AG09319 (cell line): ENCODE data around the gene PSTK.

Source experiments
- DNase-seq: peaks from one replicate; pipeline ENCODE4 v3.0.0-alpha.2; 2010; ENCODE audit warnings: low read depth; ENCODE audit errors: extremely low read depth
- TF ChIP-seq, protein P1 (sequence below): IDR thresholded peaks from 2 replicates; pipeline ENCODE4 v1.5.1; 2011; ENCODE audit warnings: low read depth, mild to moderate bottlenecking, inconsistent platforms, low read length, moderate library complexity

Gene PSTK, protein sequence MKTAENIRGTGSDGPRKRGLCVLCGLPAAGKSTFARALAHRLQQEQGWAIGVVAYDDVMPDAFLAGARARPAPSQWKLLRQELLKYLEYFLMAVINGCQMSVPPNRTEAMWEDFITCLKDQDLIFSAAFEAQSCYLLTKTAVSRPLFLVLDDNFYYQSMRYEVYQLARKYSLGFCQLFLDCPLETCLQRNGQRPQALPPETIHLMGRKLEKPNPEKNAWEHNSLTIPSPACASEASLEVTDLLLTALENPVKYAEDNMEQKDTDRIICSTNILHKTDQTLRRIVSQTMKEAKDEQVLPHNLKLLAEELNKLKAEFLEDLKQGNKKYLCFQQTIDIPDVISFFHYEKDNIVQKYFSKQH

DNA sequence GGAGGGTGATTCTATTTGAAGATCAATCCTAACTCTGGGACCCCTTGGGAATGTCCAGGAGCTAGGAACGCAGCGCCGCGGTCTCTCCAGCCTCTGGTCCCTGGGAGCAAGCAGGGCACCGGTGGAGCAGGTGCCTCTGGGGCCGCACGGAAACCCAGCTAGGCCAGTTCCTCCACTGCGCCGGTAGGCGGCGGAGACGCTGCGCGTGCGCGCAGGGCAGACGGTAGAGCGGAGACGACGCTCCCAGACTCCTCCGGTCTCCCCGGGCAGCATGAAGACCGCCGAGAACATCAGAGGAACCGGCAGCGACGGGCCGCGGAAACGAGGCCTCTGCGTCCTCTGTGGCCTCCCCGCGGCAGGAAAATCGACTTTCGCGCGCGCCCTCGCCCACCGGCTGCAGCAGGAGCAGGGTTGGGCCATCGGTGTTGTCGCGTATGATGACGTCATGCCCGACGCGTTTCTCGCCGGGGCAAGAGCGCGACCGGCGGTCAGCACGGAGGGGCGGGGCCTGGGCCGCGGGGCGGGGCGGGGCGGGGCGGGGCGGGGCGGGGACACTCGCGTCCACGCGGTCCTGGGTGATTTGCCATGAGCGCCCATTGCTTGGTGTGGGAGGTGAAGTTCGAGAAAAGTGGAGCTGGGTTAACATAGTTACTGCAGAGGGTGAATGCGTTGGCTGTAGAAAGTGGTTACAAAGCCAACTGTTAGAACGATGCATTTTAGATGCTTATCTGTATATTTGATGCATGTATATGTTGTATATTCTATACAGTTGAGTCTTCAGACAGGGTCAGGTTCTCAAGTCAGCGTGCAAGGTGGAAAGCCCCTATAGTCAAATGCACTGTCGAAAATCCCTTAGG lies at the start of gene PSTK:
TSS of gene PSTK (plus strand) at position 193 of the 857 bp plus-strand sequence. CDS start at position 272, 79 bp downstream.
- peak; percentile 75 for DNase-seq
- TF ChIP-seq, protein P1, sequence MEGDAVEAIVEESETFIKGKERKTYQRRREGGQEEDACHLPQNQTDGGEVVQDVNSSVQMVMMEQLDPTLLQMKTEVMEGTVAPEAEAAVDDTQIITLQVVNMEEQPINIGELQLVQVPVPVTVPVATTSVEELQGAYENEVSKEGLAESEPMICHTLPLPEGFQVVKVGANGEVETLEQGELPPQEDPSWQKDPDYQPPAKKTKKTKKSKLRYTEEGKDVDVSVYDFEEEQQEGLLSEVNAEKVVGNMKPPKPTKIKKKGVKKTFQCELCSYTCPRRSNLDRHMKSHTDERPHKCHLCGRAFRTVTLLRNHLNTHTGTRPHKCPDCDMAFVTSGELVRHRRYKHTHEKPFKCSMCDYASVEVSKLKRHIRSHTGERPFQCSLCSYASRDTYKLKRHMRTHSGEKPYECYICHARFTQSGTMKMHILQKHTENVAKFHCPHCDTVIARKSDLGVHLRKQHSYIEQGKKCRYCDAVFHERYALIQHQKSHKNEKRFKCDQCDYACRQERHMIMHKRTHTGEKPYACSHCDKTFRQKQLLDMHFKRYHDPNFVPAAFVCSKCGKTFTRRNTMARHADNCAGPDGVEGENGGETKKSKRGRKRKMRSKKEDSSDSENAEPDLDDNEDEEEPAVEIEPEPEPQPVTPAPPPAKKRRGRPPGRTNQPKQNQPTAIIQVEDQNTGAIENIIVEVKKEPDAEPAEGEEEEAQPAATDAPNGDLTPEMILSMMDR, result peak; percentile 93

DNA sequence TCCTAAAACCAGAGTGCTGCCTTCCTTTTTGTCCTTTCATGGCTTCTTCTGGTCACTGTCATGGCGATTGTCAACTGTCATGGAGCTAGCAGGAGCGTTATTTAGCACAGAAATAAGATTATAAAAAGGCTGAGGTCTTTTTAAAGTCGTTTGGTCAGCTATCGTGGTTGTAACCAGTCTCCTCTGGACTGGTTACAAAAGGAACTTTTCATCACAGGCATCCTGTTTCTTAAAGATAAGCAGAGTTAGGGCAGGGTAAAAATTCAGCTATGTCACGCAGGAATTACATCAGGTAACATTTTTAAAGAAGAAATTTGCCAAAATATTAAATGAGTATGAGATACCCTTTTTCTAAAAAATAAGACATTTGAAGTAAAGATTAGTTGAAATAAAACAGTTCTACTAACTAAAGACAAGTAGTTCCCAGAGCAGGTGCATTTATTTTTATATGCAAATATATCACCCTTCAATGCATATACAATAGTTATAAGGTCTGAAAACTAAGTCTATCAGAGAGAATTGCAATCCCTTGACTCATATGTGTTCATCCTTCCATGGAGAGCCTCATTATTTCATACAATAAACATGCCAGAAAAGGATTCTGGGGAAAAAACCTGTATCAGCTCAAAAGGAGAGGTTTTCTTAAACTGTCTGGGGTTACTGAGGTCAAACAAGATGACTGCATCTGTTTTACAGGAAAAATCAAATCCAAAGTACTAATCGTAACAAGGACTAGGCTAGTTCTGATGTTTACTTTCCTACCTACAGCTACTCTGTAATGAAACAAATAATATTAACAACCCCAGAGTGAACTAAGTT lies 48.9 kb upstream of the PSTK start:
- DNase-seq, result no peak
- TF ChIP-seq, protein P1, result no peak

DNA sequence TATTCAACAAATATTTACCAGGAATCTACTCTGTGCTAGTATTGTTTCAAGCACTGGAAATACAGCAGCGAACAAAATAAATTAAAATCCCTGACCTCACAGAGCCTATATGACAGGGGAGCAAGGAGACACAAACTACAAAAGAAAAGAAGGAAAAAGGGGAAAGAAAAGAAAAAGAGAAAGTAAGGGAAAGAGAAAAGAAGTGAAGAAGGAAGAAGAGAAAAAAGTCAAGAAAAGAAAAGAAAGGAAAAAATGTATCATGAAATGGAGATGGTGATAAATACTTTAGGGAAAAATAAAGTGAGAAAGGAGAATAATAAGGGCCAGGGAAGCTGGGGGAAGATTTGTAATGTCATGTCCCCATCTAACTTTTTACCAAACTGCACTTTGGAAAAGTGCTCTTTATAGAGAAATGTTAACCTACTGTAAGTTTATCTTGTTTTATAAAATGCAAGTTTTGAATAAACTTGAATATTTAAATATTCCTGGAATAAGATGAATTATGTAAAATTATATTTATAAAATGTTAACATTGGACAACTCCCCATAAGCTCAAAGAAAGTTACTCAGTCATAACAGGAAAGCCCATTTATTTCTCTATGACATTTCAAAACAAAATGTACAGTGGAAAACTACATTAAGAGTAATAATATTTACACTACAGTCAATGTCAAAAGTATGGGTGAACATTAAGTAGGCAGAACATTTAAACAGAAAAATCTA lies 40.9 kb upstream of the PSTK start:
- DNase-seq, result no peak
- TF ChIP-seq, protein P1, result no peak

DNA sequence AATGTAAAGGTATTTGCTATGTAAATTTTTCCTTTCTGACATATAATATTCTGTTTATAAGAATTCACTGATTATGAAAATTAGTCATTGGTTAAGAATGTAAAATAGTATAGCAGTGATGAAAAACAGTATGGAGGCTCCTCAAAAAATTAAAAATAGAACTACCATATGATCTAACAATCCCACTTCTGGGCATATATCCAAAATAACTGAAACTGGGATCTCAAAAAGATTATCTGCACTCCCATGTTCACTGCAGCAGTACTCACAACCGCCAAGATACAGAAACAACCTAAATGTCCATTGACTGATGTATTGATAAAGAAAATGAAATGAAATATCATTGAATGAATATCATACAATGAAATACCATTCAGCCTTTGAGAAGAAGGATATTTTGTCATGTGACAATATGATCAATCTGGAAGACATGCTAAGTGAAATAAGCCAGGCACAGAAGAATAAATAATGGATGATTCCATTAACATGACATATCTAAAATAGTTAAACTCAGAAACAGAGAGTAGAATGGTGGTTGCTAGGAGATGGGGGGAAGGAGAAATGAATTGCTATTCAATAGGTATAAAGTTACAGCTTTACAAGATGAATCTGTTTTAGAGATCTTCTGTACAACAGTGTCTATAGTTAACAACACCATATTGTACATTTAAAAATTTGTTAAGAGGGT lies 40.2 kb upstream of the PSTK start:
- TF ChIP-seq, protein P1, result no peak
- DNase-seq, result peak; percentile 10

DNA sequence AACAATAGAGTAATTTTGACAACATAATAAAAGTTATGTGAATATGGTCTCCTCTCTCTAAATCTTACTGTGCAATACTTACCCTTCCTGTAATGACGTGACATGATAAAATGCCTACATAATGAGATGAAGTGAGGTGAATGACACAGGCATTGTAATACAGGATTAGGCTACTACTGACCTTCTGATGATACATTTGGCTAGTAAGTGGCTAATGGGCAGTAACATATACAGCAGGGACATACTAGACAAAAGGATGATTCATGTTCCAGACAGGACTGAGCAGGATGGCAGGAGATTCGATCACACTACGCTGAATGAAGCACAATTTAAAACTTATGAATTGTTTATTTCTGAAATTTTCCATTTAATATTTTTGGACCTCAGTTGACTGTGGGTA lies 30.9 kb upstream of the PSTK start:
- TF ChIP-seq, protein P1, result no peak
- no peak for DNase-seq
